ENCODE results near the gene UBTF.
"Not testable (repeated sequence)": the region's sequence is repeated elsewhere in the genome, so short reads cannot be mapped to it uniquely, and the experiment has no call there.

Gene UBTF

GRCh38 chr17:44241106-44241624 is 21.7 kb upstream of the UBTF start:
- DNase-seq (ENCODE audit: low read depth in 2 of 2), result no peak

GRCh38 chr17:44237886-44238285 is 18.4 kb upstream of the UBTF start:
- DNase-seq (ENCODE audit: low read depth in 2 of 2), result not testable (repeated sequence)

DNA sequence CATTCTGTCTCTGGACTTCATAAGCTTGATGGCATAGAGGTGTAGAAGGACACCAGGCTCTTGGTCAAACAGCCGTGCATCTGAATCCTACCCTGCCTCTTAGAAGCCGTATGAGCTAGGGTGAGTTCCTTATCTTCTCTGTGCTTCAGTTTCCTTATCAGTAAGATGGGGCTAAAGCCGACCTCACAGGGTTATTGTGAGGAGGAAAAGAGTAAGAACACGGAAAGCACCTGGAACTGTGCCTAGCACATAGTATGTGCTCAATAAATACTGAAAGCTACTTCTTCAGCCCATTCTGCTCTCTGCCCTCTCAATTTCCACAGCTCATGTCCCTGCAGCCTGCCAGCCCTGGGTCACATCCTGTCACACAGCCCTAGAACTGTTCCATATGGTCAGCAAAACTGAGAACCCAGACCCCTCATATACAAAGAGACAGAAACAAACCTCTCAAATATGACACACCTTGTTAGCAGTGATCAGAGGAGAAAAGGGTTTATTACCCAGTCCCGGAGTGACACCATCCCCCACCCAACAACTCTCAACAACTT is 17.0 kb upstream of the UBTF start:
- no peak for DNase-seq (ENCODE audit: low read depth in 2 of 2)

DNA sequence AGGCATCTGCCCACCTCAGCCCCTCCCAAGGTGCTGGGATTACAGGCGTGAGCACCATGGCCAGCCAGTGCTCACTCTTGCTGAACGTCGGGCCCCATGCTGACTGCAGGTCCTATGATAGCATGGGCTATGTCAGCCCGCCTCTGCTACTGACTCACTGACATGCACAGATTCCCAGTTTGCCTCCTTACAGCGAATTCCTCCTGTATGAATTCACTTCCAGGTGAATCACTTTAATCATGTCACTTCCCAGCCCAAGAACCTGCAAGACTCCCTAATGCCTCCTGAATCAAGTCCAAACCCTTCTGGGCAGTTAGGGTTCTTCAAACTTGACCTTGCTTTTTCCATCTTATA is 16.1 kb upstream of the UBTF start:
- no peak for DNase-seq (ENCODE audit: low read depth in 2 of 2)

DNA sequence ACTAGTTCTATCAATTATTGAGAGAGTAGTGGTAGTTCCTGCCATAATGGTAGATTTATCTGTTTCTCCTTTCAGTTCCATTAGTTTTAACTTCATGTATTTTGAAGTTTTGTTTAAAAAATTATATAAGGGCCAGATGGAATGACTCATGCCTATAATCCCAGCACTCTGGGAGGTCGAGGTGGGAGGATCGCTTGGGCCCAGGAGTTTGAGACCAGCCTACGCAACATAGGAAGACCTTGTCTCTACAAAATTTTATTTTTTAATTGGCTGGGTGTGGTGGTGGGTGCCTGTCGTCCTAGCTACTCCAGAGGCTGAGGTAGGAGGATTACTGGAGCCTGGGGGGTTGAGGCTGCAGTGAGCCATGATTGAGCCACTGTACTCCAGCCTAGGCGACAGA is 14.1 kb upstream of the UBTF start:
- no peak for DNase-seq (ENCODE audit: low read depth in 2 of 2)

DNA sequence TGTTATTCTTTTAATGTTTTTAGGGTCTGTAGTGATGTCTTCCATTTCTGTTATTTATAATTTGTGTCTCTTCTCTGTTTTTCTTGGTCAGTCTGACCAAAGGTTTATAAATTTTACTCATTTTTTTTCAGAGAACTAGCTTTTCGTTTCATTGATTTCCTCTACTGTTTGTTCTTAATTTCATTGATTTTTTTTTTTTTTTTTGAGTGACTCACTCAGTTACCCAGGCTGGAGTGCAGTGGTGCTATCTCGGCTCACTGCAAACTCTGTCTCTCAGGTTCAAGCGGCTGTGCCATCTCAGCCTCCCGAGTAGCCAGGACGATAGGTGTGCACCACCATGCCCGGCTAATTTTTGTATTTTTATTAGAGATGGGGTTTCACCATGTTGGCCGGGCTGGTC is 12.6 kb upstream of the UBTF start:
- DNase-seq (ENCODE audit: low read depth in 2 of 2), result no peak

- no peak for DNase-seq (ENCODE audit: low read depth in 2 of 2)
Observed at GRCh38 chr17:44230140-44230539, 10.7 kb upstream of the UBTF start.

DNA sequence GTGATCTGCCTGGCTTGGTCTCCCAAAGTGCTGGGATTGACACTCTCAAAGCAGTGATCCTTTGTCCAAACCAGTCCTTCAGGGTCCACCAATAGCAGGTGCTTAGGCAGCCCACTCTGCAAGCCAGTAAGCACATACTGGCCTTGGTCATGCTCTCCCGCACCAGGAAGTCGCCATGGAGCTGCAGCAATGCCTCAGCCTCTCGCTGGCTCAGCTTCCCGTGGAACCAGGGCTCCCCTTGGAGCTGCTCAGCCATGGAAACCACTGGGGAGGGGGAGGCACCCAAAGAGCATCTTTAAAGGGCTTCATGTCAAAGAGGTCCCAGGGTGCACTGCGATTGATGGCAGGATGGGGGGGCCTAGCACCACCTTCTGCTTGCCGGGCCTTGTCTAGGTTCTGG is 9.6 kb upstream of the UBTF start:
- no peak for DNase-seq (ENCODE audit: low read depth in 2 of 2)

- DNase-seq (ENCODE audit: low read depth in 2 of 2), result no peak
Observed at GRCh38 chr17:44223541-44224071, 4.1 kb upstream of the UBTF start.

- DNase-seq (ENCODE audit: low read depth in 2 of 2), result no peak
Observed at GRCh38 chr17:44222112-44222869, 2.8 kb upstream of the UBTF start.

- no peak for DNase-seq (ENCODE audit: low read depth in 2 of 2)
Observed at GRCh38 chr17:44221862-44222111, 2.3 kb upstream of the UBTF start.

GRCh38 chr17:44221084-44221861 is 1.8 kb upstream of the UBTF start:
- peak; percentile 28 to 58 for DNase-seq (ENCODE audit: low read depth in 2 of 2)

DNA sequence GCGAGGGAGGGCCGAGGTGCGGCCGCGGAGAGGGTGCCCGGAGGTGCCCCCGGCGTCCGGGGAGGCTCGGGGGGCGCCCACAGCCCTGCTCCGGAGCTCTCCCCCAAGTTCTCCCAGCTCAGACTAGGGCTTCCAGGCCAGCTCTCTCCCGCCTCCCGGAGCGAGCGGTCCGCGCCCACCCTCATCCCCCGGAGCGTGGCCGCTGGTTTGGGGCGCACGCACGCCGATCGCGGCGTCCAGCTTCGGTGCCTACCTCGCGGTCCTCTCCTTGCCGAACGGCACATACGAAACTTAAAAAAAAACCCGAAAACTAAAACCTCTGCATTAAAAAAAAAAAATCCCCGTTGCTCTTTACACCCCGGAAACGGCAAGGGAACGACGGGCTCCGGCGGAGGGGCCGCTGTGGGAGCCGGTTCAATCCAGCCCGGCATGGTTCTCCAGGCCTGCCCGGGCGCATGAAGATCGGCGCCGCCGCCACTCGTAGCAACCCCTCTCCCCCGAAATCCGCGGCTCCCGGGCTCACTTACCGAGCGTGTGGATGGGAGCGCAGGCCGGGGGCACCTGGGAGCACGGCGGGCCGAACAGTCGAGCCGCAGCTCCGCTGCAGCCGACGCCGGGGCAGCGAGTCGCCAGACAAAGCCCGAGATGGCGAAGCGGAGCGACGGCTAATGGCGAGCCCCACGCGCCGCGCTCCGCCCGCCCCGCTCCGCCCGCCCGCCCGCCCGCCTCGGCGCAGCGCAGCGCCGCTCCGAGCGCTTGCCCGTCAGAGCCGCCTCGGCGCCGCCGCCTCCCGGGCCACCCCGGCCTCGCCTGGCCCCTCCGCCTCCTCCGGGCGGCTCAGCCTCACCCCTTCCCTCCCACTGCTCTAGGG is 973 bp upstream of the UBTF start:
- DNase-seq (ENCODE audit: low read depth in 2 of 2), result peak; percentile 14 to 57

DNA sequence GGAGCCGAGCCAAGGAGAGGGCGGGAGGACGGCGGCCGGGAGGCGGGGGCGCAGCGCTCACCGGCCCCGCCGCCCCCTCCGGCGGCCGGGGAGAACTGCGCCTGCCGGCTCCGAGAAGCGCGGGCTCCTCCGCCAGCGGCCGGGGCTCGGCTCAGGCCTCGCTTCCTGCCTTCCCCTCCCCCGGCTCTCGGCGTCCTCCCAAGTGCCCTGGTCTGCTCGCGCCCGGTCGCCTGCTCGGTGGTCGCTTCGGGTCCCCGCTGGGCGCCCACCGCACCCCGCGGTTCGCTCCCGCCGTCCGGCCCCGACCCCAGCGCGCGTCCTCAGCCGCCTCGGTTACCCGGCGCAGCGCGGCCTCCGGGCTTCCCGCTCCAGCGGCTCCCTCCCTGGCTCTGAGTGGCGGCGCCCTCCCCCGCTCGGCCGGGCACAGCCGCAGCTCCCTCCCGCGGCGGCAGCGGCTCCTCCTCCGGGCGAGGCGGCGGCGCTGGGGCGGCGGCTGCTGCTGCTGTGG is 313 bp downstream of the UBTF start:
- DNase-seq (ENCODE audit: low read depth in 2 of 2), result peak in 1 of 2 donors; percentile 12

DNA sequence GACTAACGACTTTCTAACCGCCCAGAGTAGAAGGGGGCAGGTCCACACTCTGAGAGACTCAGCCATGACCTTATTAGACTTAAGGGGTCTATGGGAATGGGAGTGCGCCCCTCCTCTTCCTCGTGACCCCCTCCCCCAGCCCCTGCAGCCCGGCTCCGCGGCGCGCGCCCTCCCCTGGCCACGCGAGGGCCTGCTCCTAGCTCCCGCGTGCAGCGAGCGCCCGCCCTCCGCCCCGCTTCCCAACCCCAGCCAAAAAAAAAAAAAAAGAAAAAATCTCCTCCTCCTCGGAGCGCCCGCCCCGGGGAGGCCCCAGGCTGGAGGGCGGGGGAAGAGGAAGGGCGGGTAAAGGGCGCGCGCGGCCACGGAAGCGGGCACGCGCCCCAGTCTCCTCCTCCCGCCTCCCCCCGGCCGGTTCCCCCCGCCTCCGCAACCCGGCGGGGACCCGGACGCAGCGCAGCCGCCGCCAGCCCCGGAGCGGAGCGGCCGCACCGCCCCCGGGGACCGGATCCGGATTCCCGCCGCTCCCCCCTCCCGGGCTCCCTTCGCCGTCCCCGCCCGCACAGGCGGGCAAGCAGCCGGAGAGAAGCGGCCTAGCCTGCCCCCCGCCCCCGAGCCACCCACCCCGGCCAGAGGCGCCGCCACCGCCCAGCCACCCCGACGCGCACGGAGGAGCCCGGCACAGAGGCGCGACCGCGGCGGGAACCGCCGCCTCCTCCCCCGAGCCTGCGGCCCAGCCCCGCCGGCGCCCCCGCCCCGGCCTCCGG is 949 bp downstream of the UBTF start:
- DNase-seq (ENCODE audit: low read depth in 2 of 2), result peak; percentile 71 to 85

GRCh38 chr17:44217738-44218343 is 1.6 kb downstream of the UBTF start:
- no peak for DNase-seq (ENCODE audit: low read depth in 2 of 2)

GRCh38 chr17:44216694-44217093 is 2.8 kb downstream of the UBTF start:
- no peak for DNase-seq (ENCODE audit: low read depth in 2 of 2)

- no peak for DNase-seq (ENCODE audit: low read depth in 2 of 2)
Observed at GRCh38 chr17:44216173-44216572, 3.3 kb downstream of the UBTF start.

GRCh38 chr17:44214896-44215295 is 4.6 kb downstream of the UBTF start:
- no peak for DNase-seq (ENCODE audit: low read depth in 2 of 2)

DNA sequence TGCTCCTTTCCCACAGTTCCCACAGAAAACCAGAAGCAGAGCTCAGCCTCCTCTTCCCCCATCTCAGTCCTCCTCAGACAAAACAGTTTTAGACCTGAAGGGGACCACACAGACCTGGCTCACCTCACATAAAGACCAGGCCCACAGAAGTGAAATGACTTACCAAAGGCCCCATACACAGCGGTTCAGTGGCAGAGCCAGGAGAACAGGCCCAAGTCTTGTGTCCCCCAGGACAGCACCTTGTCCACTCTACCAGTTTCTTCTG is 5.3 kb downstream of the UBTF start:
- DNase-seq (ENCODE audit: low read depth in 2 of 2), result no peak
